Peyer's patch (tissue), 4 donors: ENCODE data around the gene USP53.

Source experiments
- CTCF ChIP-seq, 6 experiments: fragments of 450-650 bp in 4 of 6; fragments of 200-600 bp in 2 of 6; sonication (generic) in 1 of 6; IDR thresholded peaks; one replicate each; pipeline ENCODE4 v1.5.1; 2017 to 2019; ENCODE audit warnings: antibody characterized with exemption in 6 of 6, mild to moderate bottlenecking in 3 of 6, moderate library complexity in 1 of 6
- POLR2A ChIP-seq, 2 donors: fragments of 450-650 bp; IDR thresholded peaks; one replicate each; pipeline ENCODE4 v1.5.1; 2017; ENCODE audit warnings: antibody characterized with exemption in 2 of 2, mild to moderate bottlenecking in 2 of 2, moderate library complexity in 2 of 2

GRCh38 chr4:119307606-119308005, 95.1 kb downstream of the USP53 start:
- TF ChIP-seq POLR2A (IDR thresholded peaks at IDR 0.05) (no peak), CTCF (IDR thresholded peaks at IDR 0.05) (no peak)
